ENCODE results near the gene DYNLRB1. TPM values are rescaled to one million over a fixed set of nuclear protein-coding genes. Genes with fewer than 3 reads are reported as not detected.

The DYNLRB1 gene
- total RNA-seq, 5 donors from 2014 or later (not counting 1 experiment from before 2014, with no cell fraction given), result 49.6 to 83.6 (median 73.8) TPM

DNA sequence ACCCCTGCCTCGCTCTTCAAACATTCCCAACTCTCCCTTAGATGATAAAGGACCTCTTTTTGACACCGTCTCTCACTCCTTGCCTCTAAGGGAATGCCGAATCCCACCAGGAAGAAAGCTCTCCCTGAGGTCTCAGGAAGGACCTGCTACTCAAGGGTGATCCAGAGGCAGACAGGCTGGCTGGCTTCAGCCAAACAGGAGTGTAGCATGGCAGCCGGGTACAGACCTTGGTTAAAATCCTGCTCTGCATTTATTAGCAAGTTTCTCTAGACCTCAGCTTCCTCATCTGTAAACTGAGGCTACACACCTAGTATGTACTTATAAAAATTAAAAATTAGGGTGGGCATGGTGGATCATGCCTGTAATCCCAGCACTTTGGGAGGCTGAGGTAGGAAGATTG lies 59.5 kb downstream of the DYNLRB1 start:
- H3K27me3 ChIP-seq (replicated peaks in 1 of 2; ENCODE audit: control insufficient read depth in 2 of 2, extremely low read depth in 1 of 2, insufficient read depth in 2 of 2, low read length in 1 of 2), result no peaks in the 10 kb centered on the region
- peaks cover 2 to 11% of the 10 kb centered on the region in 2 experiments for H3K4me1 ChIP-seq (ENCODE audit: control insufficient read depth in 1 of 2, extremely low read depth in 1 of 2, insufficient read depth in 2 of 2, low read length in 2 of 2)
- POLR2A ChIA-PET, result interaction anchor here in 1 of 2 donors (0.5 kb wide), 1 partner anchor 9 kb away, joined by 10 read pairs; no protein-coding TSS in a partner anchor
- WGBS (ENCODE audit: insufficient coverage), result 88% methylated on average over 1 of the region's 4 CpGs
- CTCF ChIA-PET, result no interaction called here
- no peak overlapping the region for H3K27ac ChIP-seq (ENCODE audit: low read length)
- no peak overlapping the region for H3K27ac Mint-ChIP-seq
- ATAC-seq (replicated peaks in 1 of 4), result no peak
- H3K4me1 Mint-ChIP-seq, result peaks cover 14 to 24% (median 16%) of the 10 kb centered on the region in 3 donors
- H3K36me3 Mint-ChIP-seq, result peaks cover 37% of the 10 kb centered on the region
- no peaks in the 10 kb centered on the region for H3K27me3 Mint-ChIP-seq
- H3K4me3 ChIP-seq (ENCODE audit: control insufficient read depth in 1 of 2, extremely low read depth in 1 of 2, low read length in 1 of 2), result no peak overlapping the region
- H3K9me3 Mint-ChIP-seq, result no peaks in the 10 kb centered on the region
- H3K9me3 ChIP-seq, result no peaks in the 10 kb centered on the region
- no peak for DNase-seq
- no peak overlapping the region for H3K4me3 Mint-ChIP-seq
- H3K36me3 ChIP-seq (ENCODE audit: control insufficient read depth in 2 of 2, extremely low read depth in 1 of 2, insufficient read depth in 1 of 2, low read length in 1 of 2), result peaks cover 5 to 34% of the 10 kb centered on the region in 2 donors

DNA sequence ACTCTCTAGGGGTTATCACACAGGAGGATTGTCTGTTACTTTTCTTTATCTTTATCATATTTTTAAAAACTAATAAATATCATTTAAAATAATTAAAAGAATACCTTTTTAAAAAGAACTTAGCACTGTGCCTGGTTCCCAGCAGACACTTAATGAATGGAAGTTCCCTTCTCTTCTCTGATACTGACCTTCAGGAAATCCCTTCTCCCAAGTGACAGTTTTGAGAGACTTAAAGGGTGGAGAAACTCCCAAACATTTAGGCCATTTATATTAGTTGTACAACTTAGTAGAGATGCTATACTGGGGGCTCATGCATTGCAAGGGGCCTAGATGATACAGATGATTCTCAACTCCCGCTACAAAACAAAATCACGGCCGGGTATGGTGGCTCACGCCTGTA lies 60.8 kb downstream of the DYNLRB1 start:
- peaks cover 14 to 30% (median 25%) of the 10 kb centered on the region in 3 donors for H3K4me1 Mint-ChIP-seq
- POLR2A ChIA-PET, result no interaction called here
- H3K9me3 Mint-ChIP-seq, result no peaks in the 10 kb centered on the region
- no peaks in the 10 kb centered on the region for H3K9me3 ChIP-seq
- H3K4me3 Mint-ChIP-seq, result no peak overlapping the region
- H3K27ac Mint-ChIP-seq, result no peak overlapping the region
- peaks cover 5 to 24% of the 10 kb centered on the region in 2 donors for H3K36me3 ChIP-seq (ENCODE audit: control insufficient read depth in 2 of 2, extremely low read depth in 1 of 2, insufficient read depth in 1 of 2, low read length in 1 of 2)
- ATAC-seq (replicated peaks in 1 of 4) (no peak), DNase-seq (no peak)
- no peak overlapping the region for H3K27ac ChIP-seq (ENCODE audit: low read length)
- H3K36me3 Mint-ChIP-seq, result peaks cover 33% of the 10 kb centered on the region
- H3K4me1 ChIP-seq (ENCODE audit: control insufficient read depth in 1 of 2, extremely low read depth in 1 of 2, insufficient read depth in 2 of 2, low read length in 2 of 2), result peaks cover 2 to 20% of the 10 kb centered on the region in 2 experiments
- H3K4me3 ChIP-seq (ENCODE audit: control insufficient read depth in 1 of 2, extremely low read depth in 1 of 2, low read length in 1 of 2), result no peak overlapping the region
- no peaks in the 10 kb centered on the region for H3K27me3 ChIP-seq (replicated peaks in 1 of 2; ENCODE audit: control insufficient read depth in 2 of 2, extremely low read depth in 1 of 2, insufficient read depth in 2 of 2, low read length in 1 of 2)
- H3K27me3 Mint-ChIP-seq, result no peaks in the 10 kb centered on the region
- 94% methylated on average over 3 of the region's 4 CpGs for WGBS (ENCODE audit: insufficient coverage)
- CTCF ChIA-PET, result no interaction called here

- peaks cover 9 to 24% of the 10 kb centered on the region in 2 donors for H3K36me3 ChIP-seq (ENCODE audit: control insufficient read depth in 2 of 2, extremely low read depth in 1 of 2, insufficient read depth in 1 of 2, low read length in 1 of 2)
- H3K4me1 Mint-ChIP-seq, result peaks cover 14 to 34% (median 27%) of the 10 kb centered on the region in 3 donors
- ATAC-seq (replicated peaks in 1 of 4), result no peak
- no peaks in the 10 kb centered on the region for H3K9me3 Mint-ChIP-seq
- H3K4me3 Mint-ChIP-seq, result no peak overlapping the region
- no peaks in the 10 kb centered on the region for H3K27me3 Mint-ChIP-seq
- POLR2A ChIA-PET, result interaction anchor here in 1 of 2 donors (0.7 kb wide), 1 partner anchor 125 kb away, joined by 3 read pairs; no protein-coding TSS in a partner anchor
- CTCF ChIA-PET, result no interaction called here
- no peak overlapping the region for H3K27ac ChIP-seq (ENCODE audit: low read length)
- H3K36me3 Mint-ChIP-seq, result peaks cover 33% of the 10 kb centered on the region
- H3K4me3 ChIP-seq (ENCODE audit: control insufficient read depth in 1 of 2, extremely low read depth in 1 of 2, low read length in 1 of 2), result no peak overlapping the region
- H3K27ac Mint-ChIP-seq, result no peak overlapping the region
- no peaks in the 10 kb centered on the region for H3K27me3 ChIP-seq (replicated peaks in 1 of 2; ENCODE audit: control insufficient read depth in 2 of 2, extremely low read depth in 1 of 2, insufficient read depth in 2 of 2, low read length in 1 of 2)
- no peaks in the 10 kb centered on the region for H3K9me3 ChIP-seq
- no peak for DNase-seq
- WGBS (ENCODE audit: insufficient coverage), result 80% methylated on average over 1 of the region's 2 CpGs
- H3K4me1 ChIP-seq (ENCODE audit: control insufficient read depth in 1 of 2, extremely low read depth in 1 of 2, insufficient read depth in 2 of 2, low read length in 2 of 2), result peaks cover 2 to 20% of the 10 kb centered on the region in 2 experiments
These were observed 61.8 kb downstream of the DYNLRB1 start for GRCh38 chr20:34578025-34578424.

DNA sequence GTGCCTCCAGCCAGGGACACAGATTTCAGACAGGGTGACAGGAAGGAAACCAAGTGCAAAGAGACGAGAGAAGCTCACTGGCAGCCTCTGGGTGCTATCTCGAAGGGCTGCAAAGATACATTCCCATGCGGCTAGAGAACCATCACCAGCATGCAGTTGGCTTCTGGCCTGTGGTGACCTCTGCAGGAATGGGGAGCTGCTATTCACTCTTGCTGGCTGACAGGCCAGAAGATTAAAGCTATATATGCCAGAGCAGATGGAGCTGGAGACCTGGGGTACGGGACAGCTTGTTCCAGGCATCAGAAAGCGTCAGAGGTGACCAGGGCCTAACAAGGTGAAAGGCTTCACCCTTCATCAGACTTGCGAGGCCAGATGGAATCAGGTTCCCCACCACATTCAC lies 62.3 kb downstream of the DYNLRB1 start:
- Histone ChIP-seq H3K27ac (ENCODE audit: low read length) (no peak overlapping the region), H3K36me3 (ENCODE audit: control insufficient read depth in 2 of 2, extremely low read depth in 1 of 2, insufficient read depth in 1 of 2, low read length in 1 of 2) (peaks cover 6 to 20% of the 10 kb centered on the region in 2 donors), H3K27me3 (replicated peaks in 1 of 2; ENCODE audit: control insufficient read depth in 2 of 2, extremely low read depth in 1 of 2, insufficient read depth in 2 of 2, low read length in 1 of 2) (no peaks in the 10 kb centered on the region), H3K4me3 (ENCODE audit: control insufficient read depth in 1 of 2, extremely low read depth in 1 of 2, low read length in 1 of 2) (no peak overlapping the region), H3K9me3 (no peaks in the 10 kb centered on the region), H3K4me1 (ENCODE audit: control insufficient read depth in 1 of 2, extremely low read depth in 1 of 2, insufficient read depth in 2 of 2, low read length in 2 of 2) (peaks cover 2 to 20% of the 10 kb centered on the region in 2 experiments)
- Mint-ChIP-seq H3K9me3 (no peaks in the 10 kb centered on the region), H3K4me1 (peaks cover 14 to 34% (median 27%) of the 10 kb centered on the region in 3 donors), H3K27me3 (no peaks in the 10 kb centered on the region), H3K4me3 (no peak overlapping the region), H3K36me3 (peaks cover 29% of the 10 kb centered on the region), H3K27ac (no peak overlapping the region)
- 88% methylated on average over 5 of the region's 6 CpGs for WGBS (ENCODE audit: insufficient coverage)
- no peak for ATAC-seq (replicated peaks in 1 of 4)
- CTCF ChIA-PET, result no interaction called here
- POLR2A ChIA-PET, result no interaction called here
- DNase-seq, result no peak

DNA sequence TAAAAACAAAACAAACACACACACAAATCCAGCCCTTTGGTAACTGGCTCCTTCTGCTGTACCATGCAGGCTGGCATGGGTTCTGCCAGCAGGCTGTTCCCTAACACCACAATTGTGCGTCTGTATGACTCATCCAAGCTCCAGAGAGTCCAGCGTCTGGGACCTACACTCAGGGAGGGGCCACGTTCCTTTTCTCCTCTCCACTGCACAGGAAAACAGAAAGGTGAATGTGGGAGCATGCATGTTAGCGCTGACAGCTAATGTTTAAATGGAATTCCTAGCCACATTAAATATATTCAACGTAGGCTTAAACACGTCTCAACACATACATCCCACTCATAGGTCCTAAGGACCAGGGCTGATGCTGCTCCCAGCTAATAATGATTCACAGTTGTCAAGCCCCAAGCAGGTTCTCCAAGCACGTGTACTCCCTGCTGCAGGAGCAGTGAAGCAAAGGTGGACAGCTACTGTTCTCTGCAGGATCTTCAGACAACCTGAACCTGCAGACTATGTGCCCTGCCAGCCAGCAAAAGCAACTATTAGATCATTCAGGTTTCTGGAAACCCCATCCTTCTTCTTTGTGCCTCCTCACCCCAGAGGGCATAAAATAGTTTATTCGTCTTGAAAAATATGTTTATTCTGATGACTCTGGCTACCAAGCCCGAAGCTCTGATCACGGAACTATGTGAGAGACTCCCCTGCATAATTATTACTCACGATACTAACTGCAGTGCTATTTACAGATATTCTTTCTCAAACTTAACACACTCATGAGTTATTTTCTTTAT lies 63.2 kb downstream of the DYNLRB1 start:
- Histone ChIP-seq H3K9me3 (no peaks in the 10 kb centered on the region), H3K4me3 (ENCODE audit: control insufficient read depth in 1 of 2, extremely low read depth in 1 of 2, low read length in 1 of 2) (no peak overlapping the region), H3K27ac (ENCODE audit: low read length) (no peak overlapping the region), H3K4me1 (ENCODE audit: control insufficient read depth in 1 of 2, extremely low read depth in 1 of 2, insufficient read depth in 2 of 2, low read length in 2 of 2) (peaks cover 2 to 20% of the 10 kb centered on the region in 2 experiments), H3K27me3 (replicated peaks in 1 of 2; ENCODE audit: control insufficient read depth in 2 of 2, extremely low read depth in 1 of 2, insufficient read depth in 2 of 2, low read length in 1 of 2) (no peaks in the 10 kb centered on the region), H3K36me3 (ENCODE audit: control insufficient read depth in 2 of 2, extremely low read depth in 1 of 2, insufficient read depth in 1 of 2, low read length in 1 of 2) (peaks cover 4 to 12% of the 10 kb centered on the region in 2 donors)
- Mint-ChIP-seq H3K4me1 (peaks cover 14 to 34% (median 27%) of the 10 kb centered on the region in 3 donors), H3K27ac (peak overlapping the region; percentile 90 to 92), H3K36me3 (peaks cover 24% of the 10 kb centered on the region), H3K4me3 (no peak overlapping the region), H3K9me3 (no peaks in the 10 kb centered on the region), H3K27me3 (no peaks in the 10 kb centered on the region)
- ChIA-PET CTCF (interaction anchor here in 1 of 2 donors (1.1 kb wide), 1 partner anchor 191 kb away, joined by 3 read pairs; no protein-coding TSS in a partner anchor), POLR2A (no interaction called here)
- WGBS (ENCODE audit: insufficient coverage), result 83% methylated on average over 1 of the region's 11 CpGs
- DNase-seq (no peak), ATAC-seq (replicated peaks in 1 of 4) (no peak)

DNA sequence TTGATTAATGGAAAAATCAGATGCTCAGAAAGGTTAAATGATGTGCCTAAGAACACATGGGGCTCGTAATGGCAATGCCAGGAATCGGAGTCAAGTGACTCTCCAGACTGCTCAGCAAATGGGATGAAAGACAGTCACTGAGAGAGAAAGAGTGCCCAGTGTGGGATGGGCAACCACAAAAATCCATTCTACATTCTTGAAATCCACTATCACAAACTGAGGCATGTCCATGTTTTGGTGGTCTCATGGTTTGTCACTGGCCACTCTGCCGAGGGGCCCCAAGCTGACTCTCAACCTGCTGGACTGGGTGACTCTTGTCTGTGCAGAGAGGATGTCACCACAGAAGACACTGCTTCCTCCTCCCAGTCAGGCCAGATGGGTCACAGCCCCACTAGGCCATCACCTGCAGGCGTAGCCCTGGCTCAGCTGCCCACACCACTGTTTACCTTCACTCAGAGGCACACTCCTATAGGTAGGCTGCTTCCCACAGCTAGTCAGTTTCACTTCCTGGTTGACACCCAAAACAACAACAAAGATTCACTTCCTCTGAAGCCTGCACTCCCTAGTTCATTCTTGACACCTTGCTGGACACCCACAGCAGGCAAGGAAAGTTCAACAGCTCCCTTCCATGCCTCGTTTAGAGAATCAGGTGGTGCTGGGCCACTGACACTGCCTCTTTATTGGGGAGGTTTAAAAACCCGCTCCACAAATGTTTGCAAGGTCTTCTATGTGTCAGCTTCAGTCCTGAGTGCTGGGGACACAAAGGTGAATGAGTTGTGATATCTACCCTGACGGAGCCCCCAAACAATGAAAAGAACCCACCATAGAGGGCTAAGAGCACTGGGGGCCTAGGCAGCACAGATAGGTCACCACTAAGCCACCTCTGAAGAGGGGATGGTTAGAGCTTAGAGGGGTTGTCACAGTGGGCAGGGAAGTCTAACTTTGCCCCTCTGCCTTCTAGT lies 64.0 kb downstream of the DYNLRB1 start:
- no peaks in the 10 kb centered on the region for H3K9me3 ChIP-seq
- H3K27ac Mint-ChIP-seq, result peak overlapping the region; percentile 90 to 92
- peaks cover 4 to 7% of the 10 kb centered on the region in 2 donors for H3K36me3 ChIP-seq (ENCODE audit: control insufficient read depth in 2 of 2, extremely low read depth in 1 of 2, insufficient read depth in 1 of 2, low read length in 1 of 2)
- ChIA-PET CTCF (interaction anchor here (0.6 to 1.1 kb wide), 2 partner anchors 190 to 227 kb away, joined by 3 read pairs; no protein-coding TSS in a partner anchor), POLR2A (no interaction called here)
- H3K4me1 Mint-ChIP-seq, result peaks cover 14 to 34% (median 27%) of the 10 kb centered on the region in 3 donors
- WGBS (ENCODE audit: insufficient coverage), result 63% methylated on average over 3 of the region's 7 CpGs
- H3K4me1 ChIP-seq (ENCODE audit: control insufficient read depth in 1 of 2, extremely low read depth in 1 of 2, insufficient read depth in 2 of 2, low read length in 2 of 2), result peaks cover 2 to 20% of the 10 kb centered on the region in 2 experiments
- peak in 1 of 35 experiments; percentile 19 for DNase-seq
- peaks cover 23% of the 10 kb centered on the region for H3K36me3 Mint-ChIP-seq
- no peaks in the 10 kb centered on the region for H3K27me3 ChIP-seq (replicated peaks in 1 of 2; ENCODE audit: control insufficient read depth in 2 of 2, extremely low read depth in 1 of 2, insufficient read depth in 2 of 2, low read length in 1 of 2)
- H3K4me3 Mint-ChIP-seq, result no peak overlapping the region
- no peak overlapping the region for H3K4me3 ChIP-seq (ENCODE audit: control insufficient read depth in 1 of 2, extremely low read depth in 1 of 2, low read length in 1 of 2)
- no peaks in the 10 kb centered on the region for H3K27me3 Mint-ChIP-seq
- peak; percentile 48 to 77 (median 67) for ATAC-seq (replicated peaks in 1 of 4)
- H3K9me3 Mint-ChIP-seq, result no peaks in the 10 kb centered on the region
- H3K27ac ChIP-seq (ENCODE audit: low read length), result peak overlapping the region; percentile 47
